ENCODE data around the gene CACNG7.

DNA sequence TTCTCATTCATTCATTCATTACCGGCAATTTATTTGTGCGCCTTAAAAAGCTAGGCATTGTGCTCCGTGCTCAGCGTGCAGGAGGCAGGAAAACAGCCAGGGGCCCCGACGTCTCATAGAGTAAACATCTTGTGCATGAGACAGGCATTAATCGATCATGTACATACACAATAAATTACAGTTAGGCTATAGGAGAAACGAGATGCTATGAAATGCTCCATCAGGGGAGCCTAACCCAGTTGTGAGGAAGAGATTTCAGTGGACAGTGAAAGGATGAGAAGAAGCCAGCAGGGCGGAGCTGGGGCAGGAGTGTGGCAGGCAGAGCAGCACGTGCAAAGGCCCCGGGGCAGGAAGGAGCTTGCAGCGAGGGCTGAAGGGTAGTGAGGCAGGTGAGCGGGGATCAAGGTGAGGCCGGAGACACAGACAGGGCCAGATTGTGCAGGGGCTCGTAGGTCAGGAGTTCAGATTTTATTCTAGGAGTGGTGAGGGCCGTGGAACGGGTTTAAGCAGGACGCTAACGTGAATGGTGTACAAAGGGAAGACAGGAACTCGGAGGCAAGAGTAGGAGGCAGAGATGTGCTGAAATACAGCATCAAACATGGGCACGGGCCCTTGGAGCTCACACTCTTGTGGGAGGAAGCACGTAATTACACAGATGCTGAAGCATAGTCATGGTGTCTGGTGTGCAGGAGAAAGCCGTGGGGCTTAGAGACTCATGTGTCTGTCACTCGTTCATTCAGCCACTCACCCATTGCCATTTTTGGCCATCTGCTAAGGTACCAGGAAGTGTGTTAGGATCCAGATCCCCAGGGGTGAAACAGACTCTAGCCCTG lies 74.6 kb downstream of the CACNG7 start:
- TF ChIP-seq EZH2phosphoT487 (IDR thresholded peaks at IDR 0.05; ENCODE audit: borderline replicate concordance) = no peak
- TF ChIP-seq, protein P1, sequence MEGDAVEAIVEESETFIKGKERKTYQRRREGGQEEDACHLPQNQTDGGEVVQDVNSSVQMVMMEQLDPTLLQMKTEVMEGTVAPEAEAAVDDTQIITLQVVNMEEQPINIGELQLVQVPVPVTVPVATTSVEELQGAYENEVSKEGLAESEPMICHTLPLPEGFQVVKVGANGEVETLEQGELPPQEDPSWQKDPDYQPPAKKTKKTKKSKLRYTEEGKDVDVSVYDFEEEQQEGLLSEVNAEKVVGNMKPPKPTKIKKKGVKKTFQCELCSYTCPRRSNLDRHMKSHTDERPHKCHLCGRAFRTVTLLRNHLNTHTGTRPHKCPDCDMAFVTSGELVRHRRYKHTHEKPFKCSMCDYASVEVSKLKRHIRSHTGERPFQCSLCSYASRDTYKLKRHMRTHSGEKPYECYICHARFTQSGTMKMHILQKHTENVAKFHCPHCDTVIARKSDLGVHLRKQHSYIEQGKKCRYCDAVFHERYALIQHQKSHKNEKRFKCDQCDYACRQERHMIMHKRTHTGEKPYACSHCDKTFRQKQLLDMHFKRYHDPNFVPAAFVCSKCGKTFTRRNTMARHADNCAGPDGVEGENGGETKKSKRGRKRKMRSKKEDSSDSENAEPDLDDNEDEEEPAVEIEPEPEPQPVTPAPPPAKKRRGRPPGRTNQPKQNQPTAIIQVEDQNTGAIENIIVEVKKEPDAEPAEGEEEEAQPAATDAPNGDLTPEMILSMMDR (conservative IDR thresholded peaks at IDR 0.05; ENCODE audit: low read length) = no peak
